HepG2 (cell line): ENCODE data around the gene RBM23. TPM values are rescaled to one million over a fixed set of nuclear protein-coding genes. Genes with fewer than 3 reads are reported as not detected.

Source experiments
- BRCA1 ChIP-seq: sonication (generic); formaldehyde crosslinking; IDR thresholded peaks from 2 replicates; pipeline ENCODE4 v1.4.0; 2020; ENCODE audit warnings: missing genetic modification reagents
- FOXK1 ChIP-seq: sonication (generic); formaldehyde crosslinking; IDR thresholded peaks from 2 replicates; pipeline ENCODE4 v1.4.0; 2020; ENCODE audit warnings: low read depth, missing genetic modification reagents, borderline replicate concordance
- HMGXB4 ChIP-seq, 2 experiments: sonication (generic) in 1 of 2; formaldehyde crosslinking in 1 of 2; IDR thresholded peaks; 2 replicates each; pipeline versions ENCODE4 v1.4.0 to v1.6.1; 2018 to 2020; ENCODE audit warnings: missing genetic modification reagents in 2 of 2, borderline replicate concordance in 1 of 2, low read depth in 1 of 2, mild to moderate bottlenecking in 1 of 2, missing biosample characterization in 1 of 2
- HNRNPH1 ChIP-seq: fragments of 200-400 bp; formaldehyde crosslinking; optimal IDR thresholded peaks from 2 replicates; pipeline ENCODE3; 2017; ENCODE audit warnings: mild to moderate bottlenecking, low read depth, low read length
- JARID2 ChIP-seq: sonication (generic); formaldehyde crosslinking; IDR thresholded peaks from 2 replicates; pipeline ENCODE4 v1.8.1; 2023; ENCODE audit warnings: missing genetic modification reagents, inconsistent platforms; ENCODE audit not compliant: insufficient replicate concordance
- MED8 ChIP-seq: sonication (generic); formaldehyde crosslinking; IDR thresholded peaks from 2 replicates; pipeline ENCODE4 v1.8.1; 2023; ENCODE audit warnings: mild to moderate bottlenecking, missing genetic modification reagents; ENCODE audit not compliant: insufficient replicate concordance
- NAIF1 ChIP-seq: sonication (generic); formaldehyde crosslinking; IDR thresholded peaks from 2 replicates; pipeline ENCODE4 v1.5.0; 2020; ENCODE audit warnings: mild to moderate bottlenecking, missing genetic modification reagents, borderline replicate concordance
- NCOA5 ChIP-seq: sonication (generic); formaldehyde crosslinking; IDR thresholded peaks from 2 replicates; pipeline ENCODE4 v1.4.0; 2020; ENCODE audit warnings: missing genetic modification reagents
- NFE2L2 ChIP-seq: fragments of 150-350 bp; IDR thresholded peaks from 2 replicates; pipeline ENCODE4 v1.6.1; 2014; ENCODE audit warnings: low read length
- PHF21A ChIP-seq: sonication (generic); formaldehyde crosslinking; IDR thresholded peaks from 2 replicates; pipeline ENCODE4 v1.5.0; 2020; ENCODE audit warnings: mild to moderate bottlenecking, missing genetic modification reagents
- PRDM10 ChIP-seq: sonication (generic); formaldehyde crosslinking; IDR thresholded peaks from 2 replicates; pipeline ENCODE4 v1.4.0; 2020; ENCODE audit warnings: low read depth, missing genetic modification reagents
- SIX1 ChIP-seq: sonication (generic); formaldehyde crosslinking; IDR thresholded peaks from 2 replicates; pipeline ENCODE4 v1.4.0; 2020; ENCODE audit warnings: missing genetic modification reagents, borderline replicate concordance
- SMAD9 ChIP-seq: sonication (generic); formaldehyde crosslinking; IDR thresholded peaks from 2 replicates; pipeline ENCODE4 v1.5.1; 2020; ENCODE audit warnings: mild to moderate bottlenecking, missing genetic modification reagents
- SNAPC2 ChIP-seq: sonication (generic); formaldehyde crosslinking; IDR thresholded peaks from 2 replicates; pipeline ENCODE4 v1.8.1; 2022; ENCODE audit warnings: mild to moderate bottlenecking, missing genetic modification reagents
- TFDP1 ChIP-seq: IDR thresholded peaks from 2 replicates; pipeline ENCODE4 v1.6.1; 2016; ENCODE audit warnings: missing compliant biosample characterization, missing genetic modification reagents, borderline replicate concordance
- TGIF2 ChIP-seq: IDR thresholded peaks from 2 replicates; pipeline ENCODE4 v1.6.1; 2016; ENCODE audit warnings: control low read depth, missing compliant biosample characterization
- ZMYM3 ChIP-seq: sonication (generic); formaldehyde crosslinking; IDR thresholded peaks from 2 replicates; pipeline ENCODE4 v1.5.1; 2020; ENCODE audit warnings: mild to moderate bottlenecking, missing genetic modification reagents
- ZNF232 ChIP-seq: sonication (generic); formaldehyde crosslinking; IDR thresholded peaks from 2 replicates; pipeline ENCODE4 v1.4.0; 2020; ENCODE audit warnings: missing genetic modification reagents, borderline replicate concordance
- ZNF501 ChIP-seq: sonication (generic); formaldehyde crosslinking; IDR thresholded peaks from 2 replicates; pipeline ENCODE4 v1.5.1; 2020; ENCODE audit warnings: mild to moderate bottlenecking, moderate library complexity, missing genetic modification reagents
- ZNF615 ChIP-seq: sonication (generic); formaldehyde crosslinking; IDR thresholded peaks from 2 replicates; pipeline ENCODE4 v1.5.0; 2020; ENCODE audit warnings: mild to moderate bottlenecking, missing genetic modification reagents, borderline replicate concordance
- ZNF713 ChIP-seq: sonication (generic); formaldehyde crosslinking; IDR thresholded peaks from 2 replicates; pipeline ENCODE4 v1.4.0; 2020; ENCODE audit warnings: mild to moderate bottlenecking, missing genetic modification reagents
- ZNF839 ChIP-seq: sonication (generic); formaldehyde crosslinking; IDR thresholded peaks from 2 replicates; pipeline ENCODE4 v1.4.0; 2020; ENCODE audit warnings: missing genetic modification reagents, mild to moderate bottlenecking, borderline replicate concordance
- ZNF850 ChIP-seq: sonication (generic); formaldehyde crosslinking; conservative IDR thresholded peaks from 2 replicates; pipeline ENCODE4 v1.9.0; 2021; ENCODE audit warnings: mild to moderate bottlenecking, missing genetic modification reagents
- polyA plus RNA-seq, 8 experiments: library from polyadenylated mRNA; depleted of rRNA in 3 of 8; stranded (reverse) in 7 of 8; unstranded in 1 of 8; fragments of >200 nt; fragmentation: Illumina TruSeq in 4 of 8; extraction: Trizol in 4 of 8; gene quantifications; 2 replicates each; pipeline versions ENCODE4 v1.2.1 to v1.2.3, GENCODE V29; 2011 to 2016; ENCODE audit warnings: low read depth in 4 of 8, missing spikeins in 1 of 8, mixed read lengths in 1 of 8; ENCODE audit not compliant: insufficient read depth in 1 of 8
- total RNA-seq, 5 experiments: library from RNA; depleted of rRNA; stranded (reverse); fragments of >200 nt; fragmentation: Illumina TruSeq; extraction: Trizol; gene quantifications; 2 replicates each; pipeline ENCODE4 v1.2.3, GENCODE V29; 2016; ENCODE audit warnings: low read depth in 1 of 5

The RBM23 gene
- total and polyA plus RNA-seq, 2 of the 13 experiments (the other 11 are each of a cell fraction or from before 2014, with no cell fraction given) = 1.5 to 2.1 TPM

- TF ChIP-seq HMGXB4 (CRISPR knock-in tag; IDR thresholded peaks at IDR 0.05; ENCODE audit: borderline replicate concordance in 1 of 2, low read depth in 1 of 2) (peak; percentile 83 to 99), JARID2 (CRISPR knock-in tag) (peak; percentile 70), TGIF2 (no peak), SIX1 (peak; percentile 37; the same call in 1 of the 2 replicates), NFE2L2 (peak; percentile 45; the same call in 1 of the 2 replicates), NCOA5 (CRISPR knock-in tag) (no peak), NAIF1 (peak; percentile 19; the same call in 1 of the 2 replicates), ZNF615 (CRISPR knock-in tag) (no peak; the same call in 1 of the 2 replicates), HNRNPH1 (peak; percentile 47), SNAPC2 (CRISPR knock-in tag) (no peak), ZNF501 (no peak), ZNF850 (CRISPR knock-in tag) (peak; percentile 18; the same call in 1 of the 2 replicates), MED8 (CRISPR knock-in tag) (no peak), BRCA1 (CRISPR knock-in tag) (0 out of 2 replicates have a peak, but pooled peaks have one; percentile 38), ZNF839 (CRISPR knock-in tag) (no peak), ZMYM3 (CRISPR knock-in tag) (0 out of 2 replicates have a peak, but pooled peaks have one; percentile 36), SMAD9 (CRISPR knock-in tag) (no peak), ZNF713 (CRISPR knock-in tag) (0 out of 2 replicates have a peak, but pooled peaks have one; percentile 24), TFDP1 (no peak), PHF21A (CRISPR knock-in tag) (no peak), FOXK1 (CRISPR knock-in tag) (peak; percentile 43; the same call in 1 of the 2 replicates), PRDM10 (no peak; the same call in 1 of the 2 replicates), ZNF232 (CRISPR knock-in tag) (no peak)
Observed at GRCh38 chr14:22872033-22872832, 46.7 kb downstream of the RBM23 start (continued).
